Activated CD8-positive, alpha-beta memory T cell treated with anti-CD3 and anti-CD28 coated beads, Interleukin-2, amount 50 U/mL, for 1 hour (primary cell): ENCODE data around the gene NT5DC2.

Experiments used
- DNase-seq: peaks from one replicate; pipeline ENCODE4 v3.0.0-alpha.2; 2020; ENCODE audit errors: extremely low read depth

Gene NT5DC2

DNA sequence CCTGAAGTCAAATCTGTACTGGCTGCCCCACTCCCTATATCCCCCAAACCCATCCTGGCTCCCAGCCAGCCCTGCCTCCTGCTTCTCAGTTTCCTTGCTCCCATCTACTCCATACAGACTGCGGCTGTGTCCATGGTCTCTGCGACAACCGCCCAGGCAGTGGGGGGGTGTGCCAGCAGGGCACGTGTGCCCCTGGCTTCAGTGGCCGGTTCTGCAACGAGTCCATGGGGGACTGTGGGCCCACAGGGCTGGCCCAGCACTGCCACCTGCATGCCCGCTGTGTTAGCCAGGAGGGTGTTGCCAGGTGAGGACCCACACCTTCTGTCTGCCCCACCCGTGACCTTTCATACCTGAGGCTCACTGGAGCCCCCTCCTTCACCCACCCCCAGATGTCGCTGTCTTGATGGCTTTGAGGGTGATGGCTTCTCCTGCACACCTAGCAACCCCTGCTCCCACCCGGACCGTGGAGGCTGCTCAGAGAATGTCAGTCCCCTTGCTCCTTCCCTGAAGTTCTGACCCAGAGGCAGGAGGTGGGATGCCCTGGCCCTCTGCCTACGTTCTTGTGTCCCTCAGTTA, 23.8 kb downstream of the NT5DC2 start:
- no peak for DNase-seq

DNA sequence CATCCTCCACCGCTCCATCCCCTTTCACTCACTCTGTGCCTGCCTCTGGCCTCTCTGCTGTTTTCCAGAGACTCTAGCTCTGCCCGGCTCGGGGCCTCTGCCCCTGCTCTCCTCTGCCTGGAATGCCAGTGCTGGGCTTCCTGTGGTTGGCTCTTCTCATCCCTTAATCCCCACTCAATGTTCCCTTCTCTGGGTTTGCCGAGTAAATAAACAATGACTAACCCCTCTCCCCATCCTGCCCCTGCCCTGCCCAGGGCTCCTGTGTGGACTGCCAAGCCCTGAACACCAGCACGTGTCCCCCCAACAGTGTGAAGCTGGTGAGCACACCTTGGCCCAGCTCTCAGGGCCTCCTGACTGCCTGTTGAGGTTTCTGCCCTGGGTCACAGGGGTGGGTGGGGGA, 26.3 kb downstream of the NT5DC2 start:
- DNase-seq: no peak

DNA sequence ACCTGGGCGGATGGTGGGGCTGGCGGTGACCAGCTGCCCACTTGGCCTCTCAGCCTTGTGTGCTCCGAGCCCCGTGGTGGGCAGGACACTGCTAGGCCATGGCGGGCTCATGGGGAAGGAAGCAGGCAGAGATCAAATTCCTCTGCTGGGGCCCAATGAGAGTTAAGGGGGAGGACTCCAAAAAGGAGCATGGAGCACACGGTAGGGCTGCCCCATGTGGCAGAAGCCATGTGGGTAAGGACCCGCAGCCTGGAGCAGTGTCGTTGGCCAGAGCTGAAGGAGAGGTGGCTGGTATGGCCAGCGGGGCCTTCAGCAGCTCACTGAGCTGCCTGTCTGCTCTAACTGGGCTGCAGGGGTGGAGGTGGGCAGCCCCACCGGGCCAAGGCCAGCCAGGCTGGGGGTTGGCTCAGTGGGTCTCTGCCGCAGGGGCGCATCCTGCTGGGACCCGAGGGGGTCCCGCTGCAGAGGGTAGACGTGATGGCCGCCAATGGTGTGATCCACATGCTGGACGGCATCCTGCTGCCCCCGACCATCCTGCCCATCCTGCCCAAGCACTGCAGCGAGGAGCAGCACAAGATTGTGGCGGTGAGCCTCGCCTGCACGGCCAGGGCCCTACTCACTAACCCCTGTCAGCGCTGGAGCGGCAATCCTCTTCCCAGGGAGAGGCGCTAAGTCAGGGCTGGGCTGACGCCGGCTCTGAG, 27.2 kb downstream of the NT5DC2 start:
- no peak for DNase-seq

DNA sequence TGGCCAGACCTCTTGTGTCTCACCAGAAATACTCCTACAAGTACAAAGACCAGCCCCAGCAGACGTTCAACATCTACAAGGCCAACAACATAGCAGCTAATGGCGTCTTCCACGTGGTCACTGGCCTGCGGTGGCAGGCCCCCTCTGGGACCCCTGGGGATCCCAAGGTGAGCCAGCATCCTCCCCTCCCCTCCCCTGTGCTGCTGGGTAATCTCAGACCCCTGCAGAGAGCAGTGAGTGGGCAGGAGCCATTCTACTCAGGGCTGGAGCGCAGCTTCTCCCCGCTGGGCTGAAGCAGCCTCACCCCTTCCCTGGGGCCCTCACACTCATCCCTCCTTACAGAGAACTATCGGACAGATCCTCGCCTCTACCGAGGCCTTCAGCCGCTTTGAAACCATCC, 28.7 kb downstream of the NT5DC2 start:
- DNase-seq: no peak

DNA sequence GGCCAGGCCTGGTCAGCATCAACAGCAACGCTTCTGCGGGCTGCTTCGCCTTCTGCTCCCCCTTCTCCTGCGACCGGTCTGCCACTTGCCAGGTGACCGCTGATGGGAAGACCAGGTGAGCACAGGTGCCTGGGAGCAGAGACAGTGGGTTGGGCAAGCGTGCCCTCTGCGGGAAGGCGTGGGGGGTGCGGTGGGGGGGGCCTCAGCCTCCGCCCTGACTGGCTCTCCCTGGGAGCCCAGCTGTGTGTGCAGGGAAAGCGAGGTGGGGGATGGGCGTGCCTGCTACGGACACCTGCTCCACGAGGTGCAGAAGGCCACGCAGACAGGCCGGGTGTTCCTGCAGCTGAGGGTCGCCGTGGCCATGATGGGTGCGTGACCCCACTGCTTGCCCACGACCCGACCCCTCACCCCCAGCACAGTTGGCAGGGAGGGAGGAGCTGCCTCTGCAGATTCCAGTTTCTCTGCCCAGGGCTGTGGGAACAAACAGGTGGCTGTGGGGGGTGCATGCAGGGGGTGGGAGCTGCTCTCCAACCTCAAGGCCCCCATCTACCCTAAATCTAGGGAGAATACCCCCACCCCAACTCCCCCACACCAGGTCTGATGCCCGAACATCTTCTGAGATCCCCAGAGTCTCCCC, 29.8 kb downstream of the NT5DC2 start:
- DNase-seq: no peak

DNA sequence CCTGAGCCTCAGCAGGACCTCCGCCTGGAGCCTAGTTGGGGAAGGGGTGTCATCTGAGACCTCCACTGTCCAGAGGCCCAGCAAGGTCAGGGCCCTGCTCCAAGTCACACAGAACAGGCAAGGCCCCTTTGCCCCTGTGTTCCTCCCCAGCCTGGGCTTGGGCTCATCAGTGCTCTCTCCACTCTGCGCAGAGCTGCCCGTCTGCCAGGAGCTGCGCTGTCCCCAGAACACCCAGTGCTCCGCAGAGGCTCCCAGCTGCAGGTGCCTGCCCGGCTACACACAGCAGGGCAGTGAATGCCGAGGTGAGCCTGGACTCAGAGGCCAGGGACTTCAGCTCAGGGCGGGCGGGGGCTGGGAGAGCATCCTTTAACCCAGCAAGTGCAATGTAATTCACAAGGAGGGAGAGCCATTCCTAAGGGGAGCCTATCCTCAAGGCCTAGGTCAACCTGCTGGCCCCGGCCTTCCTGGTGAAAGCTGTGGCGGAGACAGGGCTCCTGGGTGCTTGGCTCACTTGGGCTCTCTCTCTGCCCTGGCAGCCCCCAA, 30.8 kb downstream of the NT5DC2 start:
- no peak for DNase-seq

DNA sequence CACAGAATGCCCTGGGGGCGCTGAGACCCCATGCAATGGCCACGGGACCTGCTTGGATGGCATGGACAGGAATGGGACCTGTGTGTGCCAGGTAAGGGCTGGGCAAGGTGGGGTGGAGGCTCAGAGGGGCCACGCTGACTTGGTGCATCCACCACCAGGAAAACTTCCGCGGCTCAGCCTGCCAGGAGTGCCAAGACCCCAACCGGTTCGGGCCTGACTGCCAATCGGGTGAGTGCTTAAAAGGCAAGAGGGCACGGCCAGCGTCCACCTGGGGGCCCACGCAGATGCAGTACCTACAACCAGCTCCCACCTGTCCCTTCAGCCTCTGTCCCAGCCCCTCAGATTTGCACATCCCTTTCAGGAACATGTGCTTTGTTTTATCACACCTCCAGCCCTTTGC, 31.7 kb downstream of the NT5DC2 start:
- no peak for DNase-seq

DNA sequence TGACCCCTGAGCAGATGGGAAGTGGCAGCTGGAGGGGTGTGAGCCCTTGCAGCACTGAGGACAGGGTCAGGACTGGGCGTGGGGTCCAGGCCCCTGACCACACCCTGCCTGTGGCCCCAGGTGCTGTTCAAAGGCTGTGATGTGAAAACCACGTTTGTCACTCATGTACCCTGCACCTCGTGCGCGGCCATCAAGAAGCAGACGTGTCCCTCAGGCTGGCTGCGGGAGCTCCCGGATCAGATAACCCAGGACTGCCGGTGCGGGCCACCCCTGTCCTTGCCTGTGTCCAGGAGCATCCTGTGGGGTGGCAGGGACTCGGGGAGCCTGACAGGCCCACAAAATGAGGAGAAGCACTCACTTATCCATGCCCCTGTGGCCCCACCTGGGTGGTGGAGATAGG, 32.6 kb downstream of the NT5DC2 start:
- no peak for DNase-seq

DNA sequence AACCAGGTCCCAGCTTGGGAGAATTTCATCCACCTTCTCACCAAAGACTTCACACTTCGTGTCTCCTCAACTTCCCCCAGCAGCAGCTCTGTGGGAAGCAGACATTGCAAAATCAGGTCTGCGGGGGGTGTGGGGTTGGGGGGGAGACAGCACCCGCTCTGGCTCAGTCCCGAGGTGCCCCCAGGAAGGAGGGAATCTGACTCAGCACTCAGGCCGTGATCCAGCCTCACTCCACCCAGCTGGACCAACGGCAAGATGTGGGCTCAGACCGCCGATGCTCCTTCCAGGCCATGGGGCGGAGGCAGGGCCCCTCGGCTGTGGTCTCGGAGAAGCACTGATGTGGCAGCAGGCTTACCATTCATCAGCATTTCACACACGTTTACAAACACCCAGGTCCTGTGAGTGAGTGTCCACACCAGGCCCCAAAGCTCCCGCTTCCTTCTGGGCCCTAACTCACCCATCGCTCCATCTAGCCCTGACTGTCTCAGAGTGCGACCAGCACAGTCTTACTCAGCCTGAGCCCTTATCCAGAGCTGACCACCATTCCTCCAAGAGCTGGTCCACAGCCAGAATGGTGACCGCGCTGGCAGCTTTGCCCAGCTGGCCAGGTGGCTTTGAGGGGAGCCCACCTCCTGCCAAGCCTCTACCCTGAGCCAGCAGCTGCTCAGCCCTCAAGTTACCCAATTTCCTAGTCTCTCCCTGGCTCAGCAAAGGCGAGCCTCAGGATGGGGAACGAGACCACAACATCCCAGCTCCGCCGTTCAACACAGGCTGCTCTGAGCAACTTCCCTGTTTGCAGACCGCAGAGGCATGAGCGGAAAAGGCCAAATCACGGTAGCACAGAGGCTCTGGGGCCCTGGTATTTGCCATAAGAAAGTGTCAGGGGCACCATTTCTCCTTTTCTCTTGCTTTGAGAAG, 35.3 kb downstream of the NT5DC2 start:
- no peak for DNase-seq

DNA sequence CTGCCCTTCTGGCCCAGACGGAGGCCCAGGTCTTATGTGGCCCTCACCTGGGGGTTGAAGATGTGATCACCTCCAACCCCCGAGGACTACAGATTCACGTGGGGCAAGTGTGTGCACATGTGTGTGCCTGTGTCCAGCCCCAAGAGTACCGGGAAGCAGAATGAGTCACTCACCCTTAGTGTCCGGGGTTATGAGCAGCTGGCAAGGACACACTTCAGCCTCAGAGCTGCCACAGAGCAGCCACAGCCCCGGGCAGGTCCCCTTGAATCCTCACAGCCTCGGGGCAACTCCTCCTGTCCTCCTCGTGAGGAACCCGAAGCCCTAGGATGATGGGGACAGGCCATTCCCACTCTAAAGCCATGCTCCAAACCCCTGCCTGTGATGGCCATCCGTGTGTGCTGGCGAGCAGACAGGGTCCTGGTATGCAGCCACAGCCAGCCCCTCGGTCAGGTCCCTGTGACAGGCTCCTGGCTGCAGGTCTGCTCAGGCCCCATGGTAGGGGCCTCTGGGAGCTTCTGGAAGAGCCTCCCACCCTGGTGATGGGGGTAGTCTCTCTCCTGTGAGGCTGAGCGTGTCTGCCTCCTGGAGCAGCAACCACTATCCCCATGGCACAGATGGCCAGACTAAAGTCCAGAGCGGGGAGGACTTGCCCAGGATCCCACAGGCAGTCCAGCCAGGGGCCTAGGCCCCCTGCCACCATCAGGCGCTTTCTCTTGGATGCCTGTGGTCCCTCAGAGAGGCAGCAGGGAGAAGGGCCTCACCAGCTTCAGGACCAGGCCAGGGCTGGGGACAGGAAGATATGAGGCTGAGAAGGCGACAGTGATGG, 37.7 kb downstream of the NT5DC2 start:
- no peak for DNase-seq

DNA sequence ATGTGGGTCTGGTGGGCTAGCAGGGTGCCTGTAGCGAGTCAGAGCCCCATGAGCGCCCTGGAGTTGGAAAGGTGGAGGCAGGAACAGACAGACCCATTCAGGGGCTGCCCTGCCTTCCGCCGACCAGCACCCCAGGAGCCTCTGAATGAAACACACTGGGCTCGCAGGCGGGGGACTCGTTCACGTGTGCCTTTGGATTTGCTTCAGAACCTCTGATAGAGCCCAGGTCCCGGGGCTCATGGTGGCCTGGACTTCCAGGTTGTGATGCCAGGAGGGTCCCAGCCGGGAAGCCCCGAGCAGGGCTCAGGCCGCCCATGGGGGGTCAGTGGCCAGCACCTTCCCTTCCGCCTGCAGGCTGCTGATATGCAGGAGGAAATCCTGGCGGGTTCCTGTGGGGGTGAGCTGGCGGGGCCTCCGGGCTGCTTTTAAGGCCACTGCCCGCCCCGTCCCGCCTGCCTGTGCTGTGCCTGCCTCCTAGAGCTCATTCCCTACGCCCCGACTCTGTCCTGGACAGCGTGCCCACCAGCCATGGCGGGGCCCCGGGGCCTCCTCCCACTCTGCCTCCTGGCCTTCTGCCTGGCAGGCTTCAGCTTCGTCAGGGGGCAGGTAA, 38.7 kb downstream of the NT5DC2 start, which contains the start of gene STAB1:
STAB1 (plus strand) TSS at position 453 of the 610 bp plus-strand sequence; CDS start at position 529, 76 bp downstream.
- no peak for DNase-seq

DNA sequence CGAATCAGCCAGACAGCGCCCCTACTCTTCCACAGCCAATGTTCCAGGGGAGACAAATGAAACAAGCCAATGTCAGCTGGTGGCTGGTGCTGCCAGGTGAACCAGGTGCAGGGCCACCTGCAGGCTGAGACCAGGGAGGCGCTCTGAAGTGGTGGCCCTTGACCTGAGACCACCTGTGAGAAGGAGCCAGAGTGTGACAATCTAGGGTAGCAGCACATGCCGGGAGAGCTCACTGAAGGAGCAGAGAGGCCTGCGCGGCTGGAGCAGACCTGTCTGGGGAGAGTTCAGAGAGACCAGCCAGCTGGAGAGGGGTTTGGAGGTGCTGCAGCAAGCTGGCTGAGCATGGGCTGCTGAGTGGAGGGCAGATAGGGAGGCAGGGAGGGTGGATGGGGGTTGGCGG, 39.2 kb downstream of the NT5DC2 start:
- DNase-seq: no peak

DNA sequence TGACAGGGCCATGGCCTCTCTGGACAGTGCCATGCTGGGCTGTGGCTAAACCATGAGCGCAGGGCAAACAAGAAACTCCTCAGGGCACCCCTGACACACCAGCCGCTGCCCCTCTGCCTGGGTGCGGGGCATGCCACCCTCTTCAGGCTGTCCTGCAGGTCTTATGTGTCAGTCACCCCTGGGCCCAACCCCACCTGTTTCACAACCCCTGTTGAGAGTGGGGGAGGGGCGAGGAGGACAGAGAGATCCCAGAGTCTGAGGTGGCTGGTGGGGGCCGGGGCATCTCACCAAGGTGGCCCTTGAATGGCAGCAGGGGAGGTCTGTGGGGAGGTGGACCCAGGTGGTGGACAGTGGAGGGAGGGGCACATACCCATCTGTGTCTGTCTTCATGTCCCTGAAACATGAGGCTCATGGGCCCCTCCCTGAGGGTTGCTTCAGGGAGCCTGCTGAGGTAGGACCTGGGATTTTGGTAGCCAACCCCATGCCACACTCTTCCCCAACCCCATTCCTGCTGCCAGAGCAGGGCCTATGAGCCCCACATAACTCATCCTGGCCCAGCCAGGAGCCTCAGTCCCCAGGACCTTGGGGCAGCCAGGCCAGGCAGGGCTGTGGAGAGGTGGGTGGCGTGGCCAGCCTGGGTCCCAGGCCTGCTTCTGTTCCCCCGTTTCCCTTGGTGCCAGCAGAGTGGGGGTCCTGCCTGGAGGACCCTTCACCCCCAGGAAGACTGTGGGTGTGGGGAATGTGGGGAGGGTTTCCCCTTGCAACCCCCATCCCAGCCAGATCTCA, 40.2 kb downstream of the NT5DC2 start:
- DNase-seq: no peak

DNA sequence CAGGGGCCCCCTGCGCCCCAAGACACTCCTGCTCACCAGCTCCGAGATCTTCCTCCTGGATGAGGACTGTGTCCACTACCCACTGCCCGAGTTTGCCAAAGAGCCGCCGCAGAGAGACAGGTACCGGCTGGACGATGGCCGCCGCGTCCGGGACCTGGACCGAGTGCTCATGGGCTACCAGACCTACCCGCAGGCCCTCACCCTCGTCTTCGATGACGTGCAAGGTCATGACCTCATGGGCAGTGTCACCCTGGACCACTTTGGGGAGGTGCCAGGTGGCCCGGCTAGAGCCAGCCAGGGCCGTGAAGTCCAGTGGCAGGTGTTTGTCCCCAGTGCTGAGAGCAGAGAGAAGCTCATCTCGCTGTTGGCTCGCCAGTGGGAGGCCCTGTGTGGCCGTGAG, 41.6 kb downstream of the NT5DC2 start:
- no peak for DNase-seq

DNA sequence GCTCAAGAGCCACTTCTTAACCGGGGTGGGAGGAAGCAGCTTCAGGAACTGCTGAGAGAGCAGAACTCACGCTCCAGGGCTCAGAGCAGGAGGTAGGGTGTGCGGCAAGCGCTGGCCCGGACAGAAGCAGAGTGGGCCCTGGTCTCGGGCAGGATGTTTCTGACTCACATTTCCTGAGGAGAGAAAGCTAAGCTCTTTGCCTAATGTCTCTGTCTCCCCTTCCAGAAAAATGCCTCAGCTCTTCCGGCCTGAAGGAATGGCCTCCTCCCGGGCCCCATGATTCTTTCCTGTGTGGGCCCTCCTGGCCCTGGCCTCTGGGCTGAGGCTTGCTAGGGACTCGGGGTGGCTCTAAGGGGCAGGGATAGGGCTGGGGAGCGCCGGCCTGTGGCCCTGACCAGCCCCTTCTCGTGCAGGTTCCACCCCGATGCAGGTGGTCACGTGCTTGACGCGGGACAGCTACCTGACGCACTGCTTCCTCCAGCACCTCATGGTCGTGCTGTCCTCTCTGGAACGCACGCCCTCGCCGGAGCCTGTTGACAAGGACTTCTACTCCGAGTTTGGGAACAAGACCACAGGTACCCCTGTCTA, 42.6 kb downstream of the NT5DC2 start:
- DNase-seq: no peak

DNA sequence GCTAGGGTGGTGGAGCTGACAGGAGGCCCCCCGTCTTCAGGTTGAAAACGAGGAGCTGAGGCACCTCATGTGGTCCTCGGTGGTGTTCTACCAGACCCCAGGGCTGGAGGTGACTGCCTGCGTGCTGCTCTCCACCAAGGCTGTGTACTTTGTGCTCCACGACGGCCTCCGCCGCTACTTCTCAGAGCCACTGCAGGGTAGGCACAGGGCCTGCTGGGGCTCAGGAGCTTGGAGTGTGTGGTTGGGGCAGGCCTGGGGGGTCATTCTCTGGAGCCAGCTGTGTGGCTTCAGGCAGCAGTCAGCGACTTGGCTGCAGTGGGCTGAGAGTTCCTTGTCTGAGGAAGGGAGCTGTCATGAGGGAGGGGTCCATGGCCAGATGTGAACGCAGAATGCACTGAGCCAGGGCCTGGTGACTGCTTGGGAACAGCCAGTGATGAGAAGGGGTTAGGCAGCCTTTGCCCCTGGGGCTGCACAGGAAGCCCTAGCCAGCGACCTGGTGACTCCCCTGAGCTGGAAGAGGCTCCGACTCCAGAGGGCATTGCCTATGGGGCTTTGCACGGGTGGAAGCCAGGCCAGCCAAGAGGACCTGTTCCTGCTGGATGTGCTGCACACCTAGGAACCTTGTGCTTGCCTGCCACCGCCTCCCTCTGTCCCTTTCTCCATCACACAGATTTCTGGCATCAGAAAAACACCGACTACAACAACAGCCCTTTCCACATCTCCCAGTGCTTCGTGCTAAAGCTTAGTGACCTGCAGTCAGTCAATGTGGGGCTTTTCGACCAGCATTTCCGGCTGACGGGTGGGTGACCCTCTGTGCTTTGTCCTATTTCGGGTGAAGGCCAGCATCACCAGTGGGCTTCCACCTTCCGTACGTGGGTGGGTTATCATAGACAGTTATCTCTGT, 43.4 kb downstream of the NT5DC2 start:
- no peak for DNase-seq

DNA sequence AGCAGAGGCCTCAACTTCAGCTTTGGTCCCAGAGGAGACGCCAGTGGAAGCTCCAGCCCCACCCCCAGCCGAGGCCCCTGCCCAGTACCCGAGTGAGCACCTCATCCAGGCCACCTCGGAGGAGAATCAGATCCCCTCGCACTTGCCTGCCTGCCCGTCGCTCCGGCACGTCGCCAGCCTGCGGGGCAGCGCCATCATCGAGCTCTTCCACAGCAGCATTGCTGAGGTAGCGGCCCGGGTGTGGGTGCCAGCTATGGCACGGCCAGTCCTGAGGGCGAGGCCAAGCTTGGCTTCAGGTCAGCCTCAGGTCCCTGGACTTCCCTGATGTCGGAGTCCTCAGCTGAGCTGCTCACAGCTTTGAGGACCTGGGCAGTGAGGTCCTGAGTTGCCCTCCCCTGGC, 44.2 kb downstream of the NT5DC2 start:
- no peak for DNase-seq

DNA sequence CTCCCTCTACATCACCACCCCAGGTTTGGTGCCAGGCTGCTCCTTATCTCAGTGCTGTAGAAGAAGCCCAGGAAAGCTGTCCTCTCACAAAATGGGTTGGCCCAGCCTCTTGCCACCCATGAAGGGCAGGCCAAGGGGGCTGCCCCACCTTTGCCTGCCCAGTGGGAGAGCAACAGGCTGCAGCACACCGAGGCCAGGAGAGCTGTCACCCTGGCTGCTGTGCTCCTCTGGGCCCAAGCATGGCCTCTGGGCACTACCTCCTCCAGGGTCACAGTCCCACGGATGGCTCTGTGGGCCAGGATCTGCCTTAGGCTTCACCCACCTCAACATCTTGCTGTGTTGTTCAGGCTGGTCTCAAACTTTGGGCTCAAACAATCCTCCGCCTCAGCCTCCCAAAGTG, 44.9 kb downstream of the NT5DC2 start:
- DNase-seq: no peak
